B cell (primary cell): ENCODE results near the gene STARD10. TPM values are rescaled to one million over a fixed set of nuclear protein-coding genes. Genes with fewer than 3 reads are reported as not detected.

ENCODE experiments used
- ATAC-seq: fragments of 200-7000 bp; cut with Tn5 transposase; one replicate; pipeline ENCODE4 v1.10.0; 2021; ENCODE audit warnings: low read depth, mild to moderate bottlenecking, moderate number of reproducible peaks, moderate library complexity
- CTCF ChIA-PET: fragments of 350-600 bp; sonication (Branson Sonifier 250); formaldehyde crosslinking; loops from one replicate; lab custom pipeline; 2021; ENCODE audit warnings: antibody characterized with exemption, inconsistent platforms; lab: Charles Lee
- POLR2A ChIA-PET: fragments of 350-600 bp; sonication (Branson Sonifier 250); formaldehyde crosslinking; loops from one replicate; lab custom pipeline; 2021; ENCODE audit warnings: antibody characterized with exemption; lab: Charles Lee
- DNase-seq: peaks from one replicate; pipeline ENCODE4 v3.0.0; 2013
- H2AFZ ChIP-seq: 2 replicates; pipeline ENCODE4 v1.6.1; 2012; ENCODE audit warnings: mild to moderate bottlenecking, low read depth, low read length; ENCODE audit not compliant: insufficient read depth, poor library complexity, severe bottlenecking
- H3K27ac ChIP-seq, 2 donors: 1 replicate in 1 of 2; 2 replicates in 1 of 2; pipeline ENCODE4 v1.5.1; 2012 to 2013; ENCODE audit warnings: low read length in 2 of 2, mild to moderate bottlenecking in 2 of 2, moderate library complexity in 1 of 2
- H3K27me3 ChIP-seq, 4 experiments: fragments of 200-600 bp in 1 of 4; sonication (generic) in 1 of 4; replicated peaks in 1 of 4; 1 replicate in 2 of 4; 2 replicates in 2 of 4; pipeline versions ENCODE4 v1.6.1 to v1.7.0; 2013 to 2016; ENCODE audit warnings: low read length in 3 of 4, mild to moderate bottlenecking in 2 of 4, mixed read lengths in 1 of 4, moderate library complexity in 1 of 4; ENCODE audit not compliant: insufficient read depth in 4 of 4, control insufficient read depth in 3 of 4; ENCODE audit errors: control extremely low read depth in 1 of 4
- H3K36me3 ChIP-seq, 2 experiments: replicated peaks in 1 of 2; 1 replicate in 1 of 2; 2 replicates in 1 of 2; pipeline versions ENCODE4 v1.6.1 to v1.7.1; 2013; ENCODE audit warnings: low read length in 1 of 2; ENCODE audit not compliant: insufficient read depth in 2 of 2, control insufficient read depth in 1 of 2; ENCODE audit errors: control extremely low read depth in 1 of 2, extremely low read depth in 1 of 2
- H3K4me1 ChIP-seq, 2 donors: fragments of 200-600 bp in 1 of 2; sonication (generic) in 1 of 2; 1 replicate in 1 of 2; 2 replicates in 1 of 2; pipeline versions ENCODE4 v1.5.1 to v1.6.1; 2013 to 2017; ENCODE audit warnings: low read length in 2 of 2; ENCODE audit not compliant: control insufficient read depth in 2 of 2, insufficient read depth in 2 of 2
- H3K4me2 ChIP-seq: replicated peaks from 2 replicates; pipeline ENCODE3; 2012; ENCODE audit warnings: mild to moderate bottlenecking, low read depth, low read length; ENCODE audit not compliant: poor library complexity, severe bottlenecking
- H3K4me3 ChIP-seq, 5 experiments: fragments of 200-600 bp in 1 of 5; sonication (generic) in 1 of 5; 1 replicate in 3 of 5; 2 replicates in 2 of 5; pipeline versions ENCODE4 v1.5.1 to v1.7.0; 2011 to 2016; ENCODE audit warnings: low read length in 4 of 5, mild to moderate bottlenecking in 4 of 5, low read depth in 2 of 5, control low read depth in 1 of 5, moderate library complexity in 1 of 5; ENCODE audit not compliant: insufficient read depth in 1 of 5; ENCODE audit errors: control extremely low read depth in 1 of 5, extremely low read depth in 1 of 5
- H3K79me2 ChIP-seq: fragments of 200-600 bp; sonication (generic); one replicate; pipeline ENCODE4 v1.6.0; 2016; ENCODE audit warnings: low read length; ENCODE audit not compliant: control insufficient read depth, insufficient read depth
- H3K9ac ChIP-seq: fragments of 200-600 bp; sonication (generic); 2 replicates; pipeline ENCODE4 v1.6.1; 2017; ENCODE audit warnings: mild to moderate bottlenecking, low read length, moderate library complexity
- H3K9me3 ChIP-seq, 3 donors: one replicate each; pipeline versions ENCODE4 v1.6.1 to v1.7.1; 2013; ENCODE audit warnings: low read length in 2 of 3; ENCODE audit not compliant: control insufficient read depth in 2 of 3, insufficient read depth in 1 of 3; ENCODE audit errors: control extremely low read depth in 1 of 3
- H4K20me1 ChIP-seq: 2 replicates; pipeline ENCODE4 v1.6.0; 2012; ENCODE audit warnings: mild to moderate bottlenecking, low read length; ENCODE audit not compliant: insufficient read depth, control insufficient read depth, poor library complexity, severe bottlenecking
- H3K27ac Mint-ChIP-seq: one replicate; pipeline ENCODE4 v1.8.0; 2021; ENCODE audit warnings: mixed read lengths
- H3K27me3 Mint-ChIP-seq: one replicate; pipeline ENCODE4 v1.8.0; 2021; ENCODE audit warnings: mixed read lengths
- H3K4me1 Mint-ChIP-seq: one replicate; pipeline ENCODE4 v1.8.0; 2021; ENCODE audit warnings: mixed read lengths
- H3K4me3 Mint-ChIP-seq: one replicate; pipeline ENCODE4 v1.8.0; 2021; ENCODE audit warnings: mixed read lengths
- H3K9me3 Mint-ChIP-seq: one replicate; pipeline ENCODE4 v1.8.0; 2022; ENCODE audit warnings: mixed read lengths; ENCODE audit not compliant: insufficient read depth
- EZH2 ChIP-seq: IDR thresholded peaks from 2 replicates; pipeline ENCODE4 v1.6.1; 2012; ENCODE audit warnings: borderline replicate concordance, low read depth, mild to moderate bottlenecking, moderate library complexity, low read length; ENCODE audit not compliant: insufficient read depth, poor library complexity, severe bottlenecking
- WGBS: methylation state at CpG from one replicate; pipeline ENCODE4 v1.1.5; 2013; ENCODE audit warnings: missing lambda C conversion rate; ENCODE audit not compliant: insufficient coverage; 5-methylcytosine and 5-hydroxymethylcytosine counted together
- intact Hi-C: fragments of 100-400 bp; cut with micrococcal nuclease; formaldehyde crosslinking; loops from one replicate; pipeline ENCODE4 v1.10.0; 2022
- polyA plus RNA-seq: library from polyadenylated mRNA; depleted of rRNA; stranded (reverse); fragments of >200 nt; gene quantifications from 2 replicates; pipeline ENCODE4 v1.2.3, GENCODE V29; 2012
- total RNA-seq, 2 donors: library from RNA; stranded (reverse); fragments of 120-200 nt in 1 of 2; gene quantifications; 1 replicate in 1 of 2; 2 replicates in 1 of 2; pipeline versions ENCODE4 v1.2.3 to v1.2.4, GENCODE V29; 2013 to 2022
- TF ChIP-seq, protein P1 (sequence below): fragments of 200-600 bp; IDR thresholded peaks from one replicate; pipeline ENCODE4 v1.8.0; 2022; ENCODE audit warnings: antibody characterized with exemption, mild to moderate bottlenecking

STARD10 gene
- total and polyA plus RNA-seq, 2 donors (not counting 1 experiment from before 2014, with no cell fraction given): 37.5 to 39.2 TPM

- Histone ChIP-seq H3K27ac (peak overlapping the region in 1 of 2 donors; percentile 67), H3K36me3 (peaks cover 0 to 53% of the 10 kb centered on the region in 2 experiments), H3K27me3 (no peaks in the 10 kb centered on the region), H2AFZ (no peak overlapping the region), H3K79me2 (peaks cover 97% of the 10 kb centered on the region), H3K4me1 (peaks cover 38 to 53% of the 10 kb centered on the region in 2 donors), H3K9me3 (peaks cover 0 to 8% (median 0%) of the 10 kb centered on the region in 3 donors), H3K9ac (no peak overlapping the region), H4K20me1 (peaks cover 25% of the 10 kb centered on the region), H3K4me3 (no peak overlapping the region), H3K4me2 (no peak overlapping the region)
- Mint-ChIP-seq H3K4me3 (no peak overlapping the region), H3K4me1 (peaks cover 69% of the 10 kb centered on the region), H3K27ac (peak overlapping the region; percentile 83), H3K9me3 (no peaks in the 10 kb centered on the region), H3K27me3 (no peaks in the 10 kb centered on the region)
- ChIA-PET CTCF (interaction anchor here (0.7 to 23.8 kb wide), 7 partner anchors 9 to 1899 kb away, joined by 3 to 390 read pairs (median 3); partner anchors contain the start of genes ATG16L2 and STARD10), POLR2A (interaction anchor here (0.7 to 1.4 kb wide), 2 partner anchors 8 to 62 kb away, joined by 3 to 6 read pairs; no protein-coding TSS in a partner anchor)
- TF ChIP-seq, protein P1, sequence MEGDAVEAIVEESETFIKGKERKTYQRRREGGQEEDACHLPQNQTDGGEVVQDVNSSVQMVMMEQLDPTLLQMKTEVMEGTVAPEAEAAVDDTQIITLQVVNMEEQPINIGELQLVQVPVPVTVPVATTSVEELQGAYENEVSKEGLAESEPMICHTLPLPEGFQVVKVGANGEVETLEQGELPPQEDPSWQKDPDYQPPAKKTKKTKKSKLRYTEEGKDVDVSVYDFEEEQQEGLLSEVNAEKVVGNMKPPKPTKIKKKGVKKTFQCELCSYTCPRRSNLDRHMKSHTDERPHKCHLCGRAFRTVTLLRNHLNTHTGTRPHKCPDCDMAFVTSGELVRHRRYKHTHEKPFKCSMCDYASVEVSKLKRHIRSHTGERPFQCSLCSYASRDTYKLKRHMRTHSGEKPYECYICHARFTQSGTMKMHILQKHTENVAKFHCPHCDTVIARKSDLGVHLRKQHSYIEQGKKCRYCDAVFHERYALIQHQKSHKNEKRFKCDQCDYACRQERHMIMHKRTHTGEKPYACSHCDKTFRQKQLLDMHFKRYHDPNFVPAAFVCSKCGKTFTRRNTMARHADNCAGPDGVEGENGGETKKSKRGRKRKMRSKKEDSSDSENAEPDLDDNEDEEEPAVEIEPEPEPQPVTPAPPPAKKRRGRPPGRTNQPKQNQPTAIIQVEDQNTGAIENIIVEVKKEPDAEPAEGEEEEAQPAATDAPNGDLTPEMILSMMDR: no peak
- TF ChIP-seq EZH2: no peak
- WGBS: 87% methylated on average over 5 of the region's 5 CpGs
- DNase-seq (no peak), ATAC-seq (no peak)
- intact Hi-C loops: no loop called here
Measured at GRCh38 chr11:72730243-72730642, 63.6 kb downstream of the STARD10 start.

- 82% methylated on average over 3 of the region's 4 CpGs for WGBS
- H2AFZ ChIP-seq: no peak overlapping the region
- Mint-ChIP-seq H3K4me3 (no peak overlapping the region), H3K4me1 (peaks cover 68% of the 10 kb centered on the region), H3K27ac (peak overlapping the region; percentile 85), H3K27me3 (no peaks in the 10 kb centered on the region), H3K9me3 (no peaks in the 10 kb centered on the region)
- intact Hi-C loops: no loop called here
- H3K27ac ChIP-seq: peak overlapping the region in 1 of 2 donors; percentile 67
- H3K9ac ChIP-seq: no peak overlapping the region
- peaks cover 97% of the 10 kb centered on the region for H3K79me2 ChIP-seq
- ChIA-PET POLR2A (no interaction called here), CTCF (interaction anchor here (0.6 to 23.8 kb wide), 6 partner anchors 12 to 450 kb away, joined by 3 to 390 read pairs (median 28); partner anchors contain the start of gene STARD10)
- H3K4me1 ChIP-seq: peaks cover 34 to 57% of the 10 kb centered on the region in 2 donors
- peaks cover 0 to 8% (median 0%) of the 10 kb centered on the region in 3 donors for H3K9me3 ChIP-seq
- H3K4me2 ChIP-seq: no peak overlapping the region
- peaks cover 0 to 57% of the 10 kb centered on the region in 2 experiments for H3K36me3 ChIP-seq
- H4K20me1 ChIP-seq: peaks cover 44% of the 10 kb centered on the region
- H3K27me3 ChIP-seq: no peaks in the 10 kb centered on the region
- H3K4me3 ChIP-seq: no peak overlapping the region
- no peak for ATAC-seq
- TF ChIP-seq EZH2: no peak
- TF ChIP-seq, protein P1: no peak
- no peak for DNase-seq
Measured at GRCh38 chr11:72727521-72727920, 66.3 kb downstream of the STARD10 start.
